Esophagus squamous epithelium (tissue), 4 donors: ENCODE data around the gene DEAF1.

ENCODE experiments used
- POLR2A ChIP-seq, 4 donors: fragments of 450-650 bp; IDR thresholded peaks; one replicate each; pipeline ENCODE4 v1.6.1; 2017; ENCODE audit warnings: antibody characterized with exemption in 4 of 4, mild to moderate bottlenecking in 4 of 4, moderate library complexity in 3 of 4
- TF ChIP-seq, protein P1 (sequence below), 6 experiments: fragments of 450-650 bp in 4 of 6; fragments of 200-600 bp in 2 of 6; sonication (generic) in 2 of 6; IDR thresholded peaks; one replicate each; pipeline ENCODE4 v1.5.1; 2016 to 2019; ENCODE audit warnings: antibody characterized with exemption in 6 of 6, mild to moderate bottlenecking in 4 of 6, moderate library complexity in 4 of 6

DNA sequence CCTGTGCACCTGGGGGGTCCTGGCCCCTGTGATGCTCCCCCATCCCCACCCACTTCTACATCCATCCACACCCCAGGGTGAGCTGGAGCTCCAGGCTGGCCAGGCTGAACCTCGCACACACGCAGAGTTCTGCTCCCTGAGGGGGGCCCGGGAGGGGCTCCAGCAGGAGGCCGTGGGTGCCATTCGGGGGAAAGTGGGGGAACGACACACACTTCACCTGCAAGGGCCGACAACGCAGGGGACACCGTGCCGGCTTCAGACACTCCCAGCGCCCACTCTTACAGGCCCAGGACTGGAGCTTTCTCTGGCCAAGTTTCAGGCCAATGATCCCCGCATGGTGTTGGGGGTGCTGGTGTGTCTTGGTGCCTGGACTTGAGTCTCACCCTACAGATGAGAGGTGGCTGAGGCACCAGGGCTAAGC, 32.3 kb upstream of the DEAF1 start:
- TF ChIP-seq, protein P1, sequence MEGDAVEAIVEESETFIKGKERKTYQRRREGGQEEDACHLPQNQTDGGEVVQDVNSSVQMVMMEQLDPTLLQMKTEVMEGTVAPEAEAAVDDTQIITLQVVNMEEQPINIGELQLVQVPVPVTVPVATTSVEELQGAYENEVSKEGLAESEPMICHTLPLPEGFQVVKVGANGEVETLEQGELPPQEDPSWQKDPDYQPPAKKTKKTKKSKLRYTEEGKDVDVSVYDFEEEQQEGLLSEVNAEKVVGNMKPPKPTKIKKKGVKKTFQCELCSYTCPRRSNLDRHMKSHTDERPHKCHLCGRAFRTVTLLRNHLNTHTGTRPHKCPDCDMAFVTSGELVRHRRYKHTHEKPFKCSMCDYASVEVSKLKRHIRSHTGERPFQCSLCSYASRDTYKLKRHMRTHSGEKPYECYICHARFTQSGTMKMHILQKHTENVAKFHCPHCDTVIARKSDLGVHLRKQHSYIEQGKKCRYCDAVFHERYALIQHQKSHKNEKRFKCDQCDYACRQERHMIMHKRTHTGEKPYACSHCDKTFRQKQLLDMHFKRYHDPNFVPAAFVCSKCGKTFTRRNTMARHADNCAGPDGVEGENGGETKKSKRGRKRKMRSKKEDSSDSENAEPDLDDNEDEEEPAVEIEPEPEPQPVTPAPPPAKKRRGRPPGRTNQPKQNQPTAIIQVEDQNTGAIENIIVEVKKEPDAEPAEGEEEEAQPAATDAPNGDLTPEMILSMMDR (IDR thresholded peaks at IDR 0.05) = no peak
- no peak for TF ChIP-seq POLR2A (IDR thresholded peaks at IDR 0.05)
